Adrenal gland (tissue), 12 donors: ENCODE measurements around the gene KIRREL1. TPM values are rescaled to one million over a fixed set of nuclear protein-coding genes. Genes with fewer than 3 reads are reported as not detected.

Source experiments
- DNase-seq, 7 donors: peaks; one replicate each; pipeline ENCODE4 v3.0.0-alpha.2; 2019 to 2020
- H3K27ac ChIP-seq, 5 donors: fragments of 200-600 bp; sonication (generic) in 4 of 5; 1 replicate in 3 of 5; 2 replicates in 2 of 5; pipeline versions ENCODE4 v1.5.1 to v1.8.0; 2016 to 2020; ENCODE audit warnings: mild to moderate bottlenecking in 1 of 5
- H3K27me3 ChIP-seq: fragments of 200-600 bp; 2 replicates; pipeline ENCODE4 v1.8.0; 2021
- H3K36me3 ChIP-seq, 2 donors: fragments of 200-600 bp; replicated peaks in 1 of 2; 1 replicate in 1 of 2; 2 replicates in 1 of 2; pipeline versions ENCODE4 v1.5.1 to v1.8.0; 2018 to 2022
- H3K4me1 ChIP-seq, 2 donors: fragments of 200-600 bp; replicated peaks in 1 of 2; 1 replicate in 1 of 2; 2 replicates in 1 of 2; pipeline versions ENCODE4 v1.5.1 to v1.8.0; 2018 to 2021
- H3K4me3 ChIP-seq, 4 donors: fragments of 200-600 bp; sonication (generic) in 3 of 4; one replicate each; pipeline ENCODE4 v1.5.1; 2016 to 2018
- H3K9me3 ChIP-seq, 3 donors: fragments of 200-600 bp; sonication (generic) in 1 of 3; replicated peaks in 1 of 3; 1 replicate in 2 of 3; 2 replicates in 1 of 3; pipeline versions ENCODE4 v1.5.1 to v1.8.0; 2016 to 2021
- POLR2A ChIP-seq, 2 donors: fragments of 450-650 bp; IDR thresholded peaks; one replicate each; pipeline ENCODE4 v1.6.1; 2017; ENCODE audit warnings: antibody characterized with exemption in 2 of 2, mild to moderate bottlenecking in 2 of 2, moderate library complexity in 1 of 2
- WGBS, 4 donors: extraction: QIAGEN DNeasy Blood & Tissue Kit in 2 of 4; methylation state at CpG; one replicate each; pipeline versions ENCODE4 v1.1.5 to v1.1.7; 2013 to 2017; 5-methylcytosine and 5-hydroxymethylcytosine counted together
- intact Hi-C, 2 donors: fragments of 100-400 bp; cut with DNase I; formaldehyde crosslinking; loops; one replicate each; pipeline versions ENCODE4 v1.14.1 to v1.15.0; 2022 to 2023
- polyA plus RNA-seq, 3 donors: library from polyadenylated mRNA; stranded (reverse); fragments of 200-250 nt in 2 of 3; fragments of 350-450 nt in 1 of 3; fragmentation: Illumina TruSeq in 1 of 3; extraction: RNeasy Lipid Tissue Mini Kit (QIAGEN cat#74804) in 1 of 3; gene quantifications; one replicate each; pipeline ENCODE4 v1.2.3, GENCODE V29; 2013 to 2014
- total RNA-seq, 9 donors: library from RNA; depleted of rRNA in 4 of 9; stranded (reverse); fragments of >200 nt in 4 of 9; fragments of 120-200 nt in 1 of 9; fragmentation: NEBNext Ultra II Directional in 1 of 9; extraction: Animal tissue kit (Norgen Biotek cat#: 25700) in 1 of 9; gene quantifications; one replicate each; pipeline versions ENCODE4 v1.1.0 to v1.2.4, GENCODE V29; 2013 to 2023
- TF ChIP-seq, protein P1 (sequence below), 6 experiments: fragments of 450-650 bp in 4 of 6; fragments of 200-600 bp in 2 of 6; sonication (generic) in 1 of 6; IDR thresholded peaks; 1 replicate in 5 of 6; 2 replicates in 1 of 6; pipeline versions ENCODE4 v1.5.1 to v1.8.0; 2016 to 2021; ENCODE audit warnings: antibody characterized with exemption in 6 of 6, mild to moderate bottlenecking in 2 of 6, moderate library complexity in 1 of 6
- donor health status: healthy with polysubstance abuse.
- donor health status: Bipolar disorder and iron deficiency.
- donor health status: DM: yes; HTN: yes; CAD: no.
- donor health status: DM: no; HTN: no; CAD: no.
- donor health status: DM: no; HTN: no; CAD: no.
- donor health status: DM: yes; HTN: yes; CAD: no.

The KIRREL1 gene
- total and polyA plus RNA-seq, 12 donors = 10.1 to 57.2 (median 39.8) TPM

DNA sequence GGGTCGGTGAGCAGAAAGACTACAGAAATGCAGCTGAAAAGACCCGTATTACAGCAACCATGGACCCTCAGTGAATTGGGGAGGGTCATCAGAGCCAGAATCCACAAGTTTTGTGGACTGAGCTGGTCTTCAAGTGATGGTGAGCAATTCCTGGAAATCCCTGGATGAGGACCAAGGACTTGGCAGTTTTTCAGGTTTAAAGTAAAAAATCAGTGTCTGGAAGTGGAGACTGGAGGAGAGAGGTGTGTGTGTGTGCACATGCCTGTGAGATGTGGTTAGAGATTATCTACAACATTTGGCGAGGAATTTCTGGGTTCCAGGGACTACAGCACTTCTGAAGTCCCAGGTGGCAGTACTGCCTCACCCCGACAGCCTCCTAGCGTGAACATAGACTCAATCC, 56.4 kb downstream of the KIRREL1 start:
- intact Hi-C loops = no loop called here
- peak in 1 of 7 donors; percentile 9 for DNase-seq
- peaks cover 7 to 13% of the 10 kb centered on the region in 2 donors for H3K4me1 ChIP-seq
- H3K27ac ChIP-seq = no peak overlapping the region
- TF ChIP-seq, protein P1, sequence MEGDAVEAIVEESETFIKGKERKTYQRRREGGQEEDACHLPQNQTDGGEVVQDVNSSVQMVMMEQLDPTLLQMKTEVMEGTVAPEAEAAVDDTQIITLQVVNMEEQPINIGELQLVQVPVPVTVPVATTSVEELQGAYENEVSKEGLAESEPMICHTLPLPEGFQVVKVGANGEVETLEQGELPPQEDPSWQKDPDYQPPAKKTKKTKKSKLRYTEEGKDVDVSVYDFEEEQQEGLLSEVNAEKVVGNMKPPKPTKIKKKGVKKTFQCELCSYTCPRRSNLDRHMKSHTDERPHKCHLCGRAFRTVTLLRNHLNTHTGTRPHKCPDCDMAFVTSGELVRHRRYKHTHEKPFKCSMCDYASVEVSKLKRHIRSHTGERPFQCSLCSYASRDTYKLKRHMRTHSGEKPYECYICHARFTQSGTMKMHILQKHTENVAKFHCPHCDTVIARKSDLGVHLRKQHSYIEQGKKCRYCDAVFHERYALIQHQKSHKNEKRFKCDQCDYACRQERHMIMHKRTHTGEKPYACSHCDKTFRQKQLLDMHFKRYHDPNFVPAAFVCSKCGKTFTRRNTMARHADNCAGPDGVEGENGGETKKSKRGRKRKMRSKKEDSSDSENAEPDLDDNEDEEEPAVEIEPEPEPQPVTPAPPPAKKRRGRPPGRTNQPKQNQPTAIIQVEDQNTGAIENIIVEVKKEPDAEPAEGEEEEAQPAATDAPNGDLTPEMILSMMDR (IDR thresholded peaks at IDR 0.05) = no peak
- TF ChIP-seq POLR2A (IDR thresholded peaks at IDR 0.05) = no peak
- no peak overlapping the region for H3K4me3 ChIP-seq
- WGBS, 4 donors = 72 to 79% (median 77%) methylated on average over 5 of the region's 5 CpGs
- no peaks in the 10 kb centered on the region for H3K27me3 ChIP-seq
- H3K36me3 ChIP-seq = no peaks in the 10 kb centered on the region
- no peaks in the 10 kb centered on the region for H3K9me3 ChIP-seq

DNA sequence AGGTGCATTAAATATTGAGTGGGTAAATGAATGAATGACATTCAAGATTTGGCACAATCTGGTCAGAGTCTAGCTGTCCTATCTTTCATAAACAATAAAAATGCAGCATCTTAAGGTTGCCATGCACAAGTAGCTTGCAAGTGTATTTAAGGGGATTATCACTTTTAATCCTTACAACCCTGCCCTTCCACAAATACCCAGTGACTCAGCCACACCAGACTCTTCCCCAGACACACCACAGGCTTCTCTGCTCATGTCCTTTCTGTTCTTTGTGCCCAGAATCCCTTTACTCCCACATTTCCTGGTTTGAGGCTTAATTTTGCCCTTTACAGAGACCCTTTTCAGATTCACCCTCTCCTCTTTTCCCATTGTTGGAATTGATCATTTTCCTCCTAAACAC, 59.8 kb downstream of the KIRREL1 start:
- TF ChIP-seq, protein P1 (IDR thresholded peaks at IDR 0.05) = no peak
- TF ChIP-seq POLR2A (IDR thresholded peaks at IDR 0.05) = no peak
- no peaks in the 10 kb centered on the region for H3K36me3 ChIP-seq
- DNase-seq = no peak
- H3K4me1 ChIP-seq = no peaks in the 10 kb centered on the region
- no peaks in the 10 kb centered on the region for H3K27me3 ChIP-seq
- H3K9me3 ChIP-seq = no peaks in the 10 kb centered on the region
- H3K4me3 ChIP-seq = no peak overlapping the region
- intact Hi-C loops = no loop called here
- no peak overlapping the region for H3K27ac ChIP-seq

DNA sequence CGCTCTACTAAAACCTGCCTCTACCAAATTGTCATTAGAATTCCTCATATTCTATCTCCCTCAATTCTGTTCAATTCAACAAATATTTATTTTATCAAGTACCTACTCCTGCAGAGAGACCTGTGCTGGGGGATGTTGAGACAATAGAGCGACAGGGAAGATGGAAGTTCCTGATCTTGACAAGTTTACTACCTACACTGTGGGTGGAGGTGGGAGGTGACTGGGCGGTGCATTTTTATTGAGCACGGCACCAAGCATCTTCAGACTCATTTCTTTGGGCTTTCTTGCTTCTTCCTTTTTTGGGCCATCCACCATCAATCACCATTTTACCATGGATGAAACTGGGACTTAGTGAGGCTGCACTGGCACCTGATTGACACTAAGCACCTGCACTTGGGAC, 61.3 kb downstream of the KIRREL1 start:
- intact Hi-C loops = no loop called here
- no peak for TF ChIP-seq POLR2A (IDR thresholded peaks at IDR 0.05)
- TF ChIP-seq, protein P1 (IDR thresholded peaks at IDR 0.05) = no peak
- peaks cover 0 to 4% of the 10 kb centered on the region in 2 donors for H3K4me1 ChIP-seq

DNA sequence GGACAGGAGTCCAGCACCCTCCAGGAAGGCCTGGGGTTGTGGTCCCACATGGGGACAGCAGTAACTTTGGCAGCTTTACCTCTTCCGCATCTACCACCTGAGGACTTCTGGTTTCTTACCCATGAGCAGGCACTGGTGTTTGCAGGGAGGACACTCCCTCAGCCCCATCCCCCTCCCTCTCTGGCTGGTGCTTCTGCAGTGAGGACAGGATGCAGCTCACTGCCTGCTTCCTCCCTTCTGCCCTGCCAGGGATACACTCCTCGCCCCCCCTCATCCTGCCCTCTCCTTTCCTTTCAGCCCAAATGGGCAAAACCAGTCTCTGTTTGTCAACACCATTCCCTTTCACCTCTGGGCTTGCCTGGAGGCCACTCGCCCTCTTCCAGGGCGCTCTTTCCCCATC, 62.4 kb downstream of the KIRREL1 start:
- Histone ChIP-seq H3K4me3 (no peak overlapping the region), H3K27me3 (no peaks in the 10 kb centered on the region), H3K27ac (no peak overlapping the region), H3K36me3 (no peaks in the 10 kb centered on the region), H3K9me3 (no peaks in the 10 kb centered on the region), H3K4me1 (peaks cover 0 to 8% of the 10 kb centered on the region in 2 donors)
- intact Hi-C loops = no loop called here
- 70 to 82% (median 75%) methylated on average over 4 of the region's 4 CpGs for whole genome bisulfite sequencing, 4 donors
- peak in 5 of 7 donors; percentile 22 to 68 (median 38) for DNase-seq
- TF ChIP-seq, protein P1 (IDR thresholded peaks at IDR 0.05) = no peak
- no peak for TF ChIP-seq POLR2A (IDR thresholded peaks at IDR 0.05)

More for the DNA sequence above, 61.3 kb downstream of the KIRREL1 start:
- Histone ChIP-seq H3K9me3 (no peaks in the 10 kb centered on the region), H3K36me3 (no peaks in the 10 kb centered on the region), H3K27ac (no peak overlapping the region), H3K27me3 (no peaks in the 10 kb centered on the region), H3K4me3 (no peak overlapping the region)
- WGBS, 4 donors = 96 to 99% (median 98%) methylated on average over 4 of the region's 4 CpGs
- no peak for DNase-seq
